ENCODE data around the gene TGFBI.

- TF ChIP-seq CTCF (conservative IDR thresholded peaks at IDR 0.05 in 1 of 2, IDR thresholded peaks at IDR 0.05 in 1 of 2; ENCODE audit: low read depth in 1 of 2, low read length in 2 of 2) (no peak), EZH2 (IDR thresholded peaks at IDR 0.05; ENCODE audit: low read length, missing control alignments) (no peak)
Observed at GRCh38 chr5:136021016-136021405, 7.8 kb upstream of the TGFBI start.

Measured in fibroblast of lung (primary cell).